Liver (tissue), 3 donors: ENCODE measurements around the gene UBC.
"Not testable (repeated sequence)": the region's sequence is repeated elsewhere in the genome, so short reads cannot be mapped to it uniquely, and the experiment has no call there.

Experiments
- ATF3 ChIP-seq: IDR thresholded peaks from 2 replicates; pipeline ENCODE4 v1.6.1; 2016; ENCODE audit warnings: antibody characterized with exemption
- CTCF ChIP-seq: fragments of 150-350 bp; IDR thresholded peaks from 2 replicates; pipeline ENCODE4 v1.5.1; 2017; ENCODE audit warnings: improper control_type of control experiment, low read depth, low read length; ENCODE audit not compliant: missing input control
- EGR1 ChIP-seq, 2 donors: IDR thresholded peaks; 2 replicates each; pipeline ENCODE4 v1.6.1; 2016 to 2018; ENCODE audit warnings: antibody characterized with exemption in 2 of 2, low read depth in 2 of 2
- FOXA2 ChIP-seq: IDR thresholded peaks from 2 replicates; pipeline ENCODE4 v1.6.1; 2016; ENCODE audit warnings: antibody characterized with exemption
- GABPA ChIP-seq, 2 donors: IDR thresholded peaks in 1 of 2; conservative IDR thresholded peaks in 1 of 2; 2 replicates each; pipeline ENCODE4 v1.6.1; 2016; ENCODE audit warnings: antibody characterized with exemption in 2 of 2, mild to moderate bottlenecking in 1 of 2, moderate library complexity in 1 of 2
- JUND ChIP-seq, 2 donors: IDR thresholded peaks; 2 replicates each; pipeline ENCODE4 v1.6.1; 2016; ENCODE audit warnings: antibody characterized with exemption in 2 of 2
- MAX ChIP-seq: IDR thresholded peaks from 2 replicates; pipeline ENCODE4 v1.6.1; 2016; ENCODE audit warnings: antibody characterized with exemption
- NR2F2 ChIP-seq: IDR thresholded peaks from 2 replicates; pipeline ENCODE4 v1.6.1; 2016; ENCODE audit warnings: antibody characterized with exemption
- RAD21 ChIP-seq, 2 donors: IDR thresholded peaks; 2 replicates each; pipeline ENCODE4 v1.6.1; 2016; ENCODE audit warnings: antibody characterized with exemption in 2 of 2, mild to moderate bottlenecking in 2 of 2
- REST ChIP-seq: IDR thresholded peaks from 2 replicates; pipeline ENCODE4 v1.6.1; 2016; ENCODE audit warnings: antibody characterized with exemption, mild to moderate bottlenecking
- SP1 ChIP-seq: IDR thresholded peaks from 2 replicates; pipeline ENCODE4 v1.6.1; 2018; ENCODE audit warnings: antibody characterized with exemption, mild to moderate bottlenecking
- TAF1 ChIP-seq: conservative IDR thresholded peaks from 2 replicates; pipeline ENCODE4 v1.6.1; 2016; ENCODE audit warnings: antibody characterized with exemption, mild to moderate bottlenecking
- YY1 ChIP-seq: IDR thresholded peaks from 2 replicates; pipeline ENCODE4 v1.6.1; 2016; ENCODE audit warnings: antibody characterized with exemption, mild to moderate bottlenecking
- ZBTB33 ChIP-seq: IDR thresholded peaks from 2 replicates; pipeline ENCODE4 v1.6.1; 2016; ENCODE audit warnings: antibody characterized with exemption
- donor health status: healthy.
- donor health status: healthy.

- TF ChIP-seq TAF1; REST; CTCF; NR2F2; ZBTB33; EGR1 (IDR thresholded peaks at IDR 0.05; ENCODE audit: low read depth in 2 of 2); JUND (IDR thresholded peaks at IDR 0.05); GABPA (IDR thresholded peaks at IDR 0.05 in 1 of 2, conservative IDR thresholded peaks at IDR 0.05 in 1 of 2); ATF3; MAX; RAD21 (IDR thresholded peaks at IDR 0.05); SP1; YY1; FOXA2: not testable (repeated sequence)
Observed at GRCh38 chr12:124887766-124888165, 26.7 kb downstream of the UBC start.
